Limb (tissue), 2 donors: ENCODE results near the gene B3GNT8.
A peak's percentile ranks its signal among the peaks of the same experiment; 100 is the strongest.
"Not testable (repeated sequence)": the region's sequence is repeated elsewhere in the genome, so short reads cannot be mapped to it uniquely, and the experiment has no call there.

Experiments used
- DNase-seq, 2 donors: peaks; one replicate each; pipeline ENCODE4 v3.0.0-alpha.2; 2016; ENCODE audit errors: extremely low spot score in 2 of 2

B3GNT8 gene

GRCh38 chr19:41416194-41416674 lies 10.9 kb downstream of the B3GNT8 start:
- DNase-seq = no peak

DNA sequence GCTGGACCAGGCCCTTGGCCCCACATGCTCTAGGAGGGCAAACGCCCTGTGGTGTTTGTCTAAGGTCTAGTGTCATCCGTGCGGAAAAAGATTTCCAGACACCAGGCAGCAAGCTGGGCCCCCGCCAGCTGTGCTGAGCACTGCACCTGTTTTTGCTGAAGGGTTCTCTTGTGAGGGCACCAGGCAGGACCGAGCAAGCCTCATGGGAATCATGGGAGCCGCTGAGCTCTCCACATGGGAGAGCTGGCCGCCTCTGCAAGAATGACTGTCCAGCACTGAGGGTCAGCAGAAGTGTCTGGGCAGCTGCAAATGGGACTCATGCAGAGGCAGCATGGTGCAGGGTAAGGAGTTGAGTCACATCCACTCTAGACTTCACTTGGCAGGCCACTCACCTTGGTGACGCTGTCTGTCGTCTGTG lies 12.0 kb downstream of the B3GNT8 start:
- no peak for DNase-seq

DNA sequence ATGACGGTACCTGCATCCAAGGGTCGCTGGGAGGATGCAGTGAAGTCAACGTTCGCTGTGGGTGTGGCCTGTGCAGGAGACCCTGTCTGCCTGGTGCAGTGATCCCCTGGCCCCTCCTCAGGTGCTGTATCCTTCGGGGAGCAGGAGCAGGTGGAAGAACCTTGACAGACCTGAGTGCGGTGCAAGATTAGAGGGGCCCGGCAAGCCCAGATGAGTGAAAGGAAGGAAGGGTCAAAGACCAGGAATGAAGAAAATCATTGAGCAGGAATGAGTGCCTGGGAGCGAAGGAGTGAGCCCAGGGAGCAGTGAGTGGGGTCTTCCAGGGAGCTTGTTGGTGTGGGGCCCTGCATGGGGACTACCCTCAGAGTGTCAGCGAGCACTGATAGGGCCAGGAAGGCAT lies 12.7 kb downstream of the B3GNT8 start:
- DNase-seq = no peak

- DNase-seq = no peak
Observed at GRCh38 chr19:41413947-41414346, 13.2 kb downstream of the B3GNT8 start.

GRCh38 chr19:41412953-41413352 lies 14.2 kb downstream of the B3GNT8 start:
- DNase-seq = no peak

DNA sequence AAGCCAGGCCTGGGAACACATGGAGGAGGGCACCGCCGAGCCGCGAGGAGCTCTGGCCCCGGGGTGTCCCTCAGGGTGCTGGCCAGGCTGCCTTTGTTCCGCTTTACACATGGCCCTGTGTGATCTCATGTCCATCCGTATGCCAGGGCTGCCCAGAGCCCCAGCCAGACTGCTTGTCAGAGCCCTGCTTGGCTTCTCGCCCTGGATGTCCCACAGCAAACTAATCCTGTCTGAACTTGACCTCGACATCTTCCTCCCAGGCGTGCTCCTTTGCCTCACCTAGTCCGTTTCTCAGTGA lies 15.3 kb downstream of the B3GNT8 start:
- DNase-seq = no peak

- DNase-seq = no peak
Observed at GRCh38 chr19:41411100-41411967, 15.8 kb downstream of the B3GNT8 start.

DNA sequence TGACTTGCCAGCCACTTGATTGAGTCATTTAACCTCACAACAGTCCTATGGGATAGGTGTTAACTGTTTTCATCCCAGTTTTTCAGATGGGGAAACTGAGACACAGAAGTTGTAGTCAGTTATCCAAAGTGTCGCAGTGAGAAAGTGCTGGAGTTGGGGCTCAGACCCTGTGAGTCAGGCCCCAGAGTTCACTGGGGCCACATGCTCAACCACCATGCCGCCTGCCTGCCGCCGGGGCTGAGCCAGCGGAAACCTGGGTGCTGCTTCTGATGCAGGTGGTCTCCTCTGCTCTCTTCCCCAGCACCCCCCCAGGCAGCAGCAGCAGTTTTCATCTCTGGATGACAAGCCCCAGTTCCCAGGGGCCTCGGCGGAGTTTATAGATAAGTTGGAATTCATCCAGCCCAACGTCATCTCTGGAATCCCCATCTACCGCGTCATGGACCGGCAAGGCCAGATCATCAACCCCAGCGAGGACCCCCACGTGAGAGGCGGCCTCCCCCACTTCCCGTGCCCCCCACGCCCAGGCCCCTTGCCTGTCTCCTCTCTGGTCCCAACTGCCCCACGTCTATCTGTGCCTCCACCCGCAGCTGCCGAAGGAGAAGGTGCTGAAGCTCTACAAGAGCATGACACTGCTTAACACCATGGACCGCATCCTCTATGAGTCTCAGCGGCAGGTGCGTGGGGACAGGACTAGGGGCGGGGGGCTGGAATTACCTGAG lies 16.7 kb downstream of the B3GNT8 start:
- no peak for DNase-seq

DNA sequence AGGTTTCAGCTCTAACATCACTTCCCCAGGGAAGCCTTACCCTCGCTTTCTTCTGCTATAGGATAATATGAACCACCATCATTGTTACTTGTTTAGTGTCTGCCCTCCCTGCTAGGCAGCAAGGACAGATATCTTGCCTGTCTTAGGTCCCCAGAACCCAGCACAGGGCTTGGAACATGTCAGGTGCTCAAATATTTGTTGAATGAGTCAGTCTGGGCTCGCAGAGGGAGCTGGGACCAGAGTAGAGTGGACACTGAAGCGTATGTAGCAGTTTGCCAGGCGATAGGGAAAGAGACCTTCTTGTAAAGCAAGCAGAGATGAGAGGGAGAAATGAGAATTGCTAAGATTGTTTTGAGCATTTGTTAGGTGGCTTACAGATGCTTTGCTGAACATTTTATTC lies 17.9 kb downstream of the B3GNT8 start:
- no peak for DNase-seq

DNA sequence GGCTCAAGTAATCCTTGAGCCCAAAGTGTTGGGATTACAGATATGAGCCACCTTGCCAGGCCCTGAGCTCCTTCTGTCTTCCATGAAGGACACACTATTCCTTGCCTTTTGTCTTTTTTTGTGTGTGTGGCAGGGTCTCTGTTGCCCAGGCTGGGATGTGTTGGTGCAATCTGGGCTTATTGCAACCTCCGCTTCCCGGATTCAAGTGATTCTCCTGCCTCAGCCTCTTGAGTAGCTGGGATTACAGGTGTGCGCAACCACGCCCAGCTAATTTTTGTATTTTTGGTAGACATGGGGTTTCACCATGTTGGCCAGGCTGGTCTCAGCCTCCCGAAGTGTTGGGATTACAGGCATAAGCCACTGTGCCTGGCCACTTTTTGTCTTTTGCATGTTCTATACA lies 18.3 kb downstream of the B3GNT8 start:
- DNase-seq = not testable (repeated sequence)

DNA sequence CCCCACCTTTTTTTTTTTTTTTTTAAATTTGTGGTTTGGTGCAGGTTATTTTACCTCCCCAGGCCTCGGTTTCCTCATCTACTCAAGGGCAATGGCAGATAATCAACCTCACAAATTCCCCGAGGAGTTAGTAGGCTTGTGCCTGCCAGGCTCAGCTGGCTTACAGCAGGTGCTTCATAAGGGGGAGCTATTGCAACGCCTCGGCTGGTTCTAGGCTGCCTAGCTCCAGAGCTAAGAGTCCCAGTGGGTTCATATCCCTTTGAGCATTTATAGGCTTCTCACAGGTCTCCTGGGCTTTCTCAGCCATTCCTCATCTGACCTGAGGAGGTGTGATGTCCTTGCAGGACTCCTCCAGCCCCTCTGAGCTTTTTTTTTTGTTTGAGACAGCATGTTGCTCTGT lies 18.9 kb downstream of the B3GNT8 start:
- DNase-seq = no peak

GRCh38 chr19:41407271-41407670 lies 19.9 kb downstream of the B3GNT8 start:
- no peak for DNase-seq

DNA sequence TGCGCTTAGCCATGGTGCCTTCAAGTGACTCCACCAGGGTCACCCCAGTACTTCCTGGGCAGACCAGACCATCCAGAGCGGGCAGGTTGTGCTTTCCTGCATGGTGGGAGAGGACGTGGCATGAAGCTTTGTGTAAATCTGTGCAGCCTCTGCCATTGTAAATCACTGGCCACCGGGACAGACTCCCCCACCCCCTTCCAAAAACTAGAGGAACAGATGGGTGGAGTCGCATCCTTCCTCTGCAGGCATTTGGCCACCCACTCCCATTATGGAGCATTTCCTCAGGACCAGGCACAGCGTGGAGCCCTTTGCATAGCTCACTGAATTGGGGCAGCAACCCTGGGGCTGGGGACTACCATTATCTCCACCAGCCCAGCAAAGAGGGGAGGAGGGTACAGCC lies 21.4 kb downstream of the B3GNT8 start:
- DNase-seq = no peak

DNA sequence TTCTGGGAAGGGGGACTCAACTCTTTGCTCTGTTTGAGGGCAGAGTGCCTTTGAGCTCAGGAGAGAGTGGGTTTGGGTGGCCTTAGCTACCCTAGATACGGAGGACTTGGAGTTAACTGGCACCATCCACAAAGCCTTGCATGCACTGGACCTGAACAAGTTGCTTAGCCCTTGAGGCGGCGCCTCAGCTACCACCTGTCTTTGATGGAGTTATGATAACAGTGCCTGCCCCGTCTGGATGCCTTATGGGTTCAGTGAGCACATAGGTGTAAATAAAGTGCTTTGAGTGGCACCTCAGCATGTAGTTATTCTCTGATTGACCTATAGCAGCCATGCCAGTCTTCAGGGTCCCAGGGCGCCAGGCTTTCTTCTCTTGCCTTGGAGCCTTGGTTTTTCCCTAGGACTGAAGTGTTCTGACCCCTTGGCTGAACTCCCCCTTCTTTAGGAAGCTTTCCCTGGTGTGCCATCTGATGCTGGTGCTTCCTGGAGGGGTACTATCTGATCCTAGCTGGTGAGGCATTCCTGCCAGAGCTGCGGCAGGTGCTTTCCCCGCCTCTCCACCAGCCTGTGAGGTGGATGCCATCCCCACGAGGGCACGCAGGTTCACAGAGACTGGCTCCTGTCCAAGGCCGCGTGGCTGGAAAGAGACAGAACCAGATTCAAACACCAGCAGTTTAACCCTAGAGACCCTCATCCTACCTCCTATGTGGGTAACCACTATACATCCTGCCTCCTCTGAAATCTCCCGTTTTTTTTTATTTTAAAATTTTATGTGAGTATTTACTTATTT lies 23.8 kb downstream of the B3GNT8 start:
- DNase-seq = no peak

DNA sequence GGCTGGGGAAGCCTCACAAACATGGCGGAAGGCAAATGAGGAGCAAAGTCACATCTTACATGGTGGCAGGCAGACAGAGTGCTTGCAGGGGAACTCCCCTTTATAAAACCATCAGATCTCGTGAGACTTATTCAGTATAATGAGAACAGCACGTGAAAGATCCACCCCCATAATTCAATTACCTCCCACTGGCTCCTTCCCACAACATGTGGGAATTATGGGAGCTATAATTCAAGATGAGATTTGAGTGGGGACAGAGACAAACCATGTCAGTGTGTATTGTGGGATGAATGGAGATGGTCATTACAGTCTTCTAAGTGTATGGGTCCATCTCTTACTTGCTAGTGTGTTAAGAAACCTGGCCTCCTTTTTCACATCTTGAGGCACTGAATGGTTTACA lies 25.2 kb downstream of the B3GNT8 start:
- no peak for DNase-seq

- no peak for DNase-seq
Observed at GRCh38 chr19:41401483-41401882, 25.7 kb downstream of the B3GNT8 start.

DNA sequence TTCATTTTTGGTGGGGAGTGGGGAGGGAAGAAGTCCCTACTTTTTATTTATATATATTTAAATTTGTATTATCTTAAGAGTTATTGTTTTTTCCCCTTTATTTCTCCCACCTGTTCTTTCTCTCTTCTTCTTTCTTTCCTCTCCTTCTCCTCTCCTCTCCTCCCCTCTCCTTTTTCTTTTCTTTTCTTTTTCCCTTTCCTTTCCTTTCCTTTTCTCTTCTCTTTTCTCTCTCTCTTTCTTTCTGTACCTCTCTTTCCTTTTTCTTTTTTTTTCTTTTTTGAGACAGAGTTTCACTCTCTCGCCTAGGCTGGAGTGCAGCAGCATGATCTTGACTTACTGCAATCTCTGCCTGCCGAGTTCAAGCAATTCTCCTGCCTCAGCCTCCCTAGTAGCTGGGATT lies 27.6 kb downstream of the B3GNT8 start:
- no peak for DNase-seq

GRCh38 chr19:41399091-41399490 lies 28.1 kb downstream of the B3GNT8 start:
- DNase-seq = no peak

DNA sequence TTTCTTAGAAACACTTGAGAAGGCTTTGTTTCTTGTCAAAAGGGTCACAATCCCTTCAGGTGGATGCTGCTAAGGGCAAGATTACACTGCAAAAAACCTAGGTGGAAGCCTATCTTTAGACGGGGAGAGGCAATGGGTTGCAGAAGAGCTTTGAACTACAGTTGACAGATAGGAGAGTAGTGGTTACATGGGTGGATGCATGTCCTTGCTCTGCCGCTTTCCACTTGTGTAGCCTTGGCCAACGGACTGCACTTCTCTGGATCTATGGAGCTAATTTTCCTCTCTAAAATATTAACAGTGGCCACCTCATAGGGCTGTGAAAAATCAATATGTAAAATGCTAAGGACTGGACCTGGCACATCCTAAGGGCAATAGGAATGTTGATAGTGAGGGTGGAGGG lies 28.6 kb downstream of the B3GNT8 start:
- no peak for DNase-seq

DNA sequence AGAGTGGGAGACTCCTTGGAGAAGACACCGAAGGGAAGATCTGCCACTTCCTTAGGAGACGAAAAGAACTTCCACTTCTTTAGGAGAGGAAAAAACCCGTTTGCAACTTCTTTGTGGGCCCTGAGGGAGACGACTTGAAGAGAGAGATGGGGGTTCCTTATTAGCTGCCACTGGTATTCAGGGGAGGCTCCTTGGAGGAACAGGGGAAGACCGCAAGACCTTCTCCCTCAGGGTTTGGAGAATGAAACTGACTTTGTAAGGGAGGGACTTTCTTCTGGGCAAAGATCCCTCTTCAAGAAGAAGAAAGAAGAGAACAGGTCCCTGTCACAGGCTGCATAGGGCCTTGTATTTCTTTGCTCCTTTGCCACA lies 29.1 kb downstream of the B3GNT8 start:
- no peak for DNase-seq

GRCh38 chr19:41397086-41398049 lies 29.8 kb downstream of the B3GNT8 start, which contains the start of the genes BCKDHA and EXOSC5:
Gene BCKDHA (plus strand): TSS chr19:41397818. CDS start chr19:41397828, 10 bp downstream.
Gene EXOSC5 (minus strand): TSS chr19:41397359. CDS start chr19:41397328, 31 bp downstream.
- peak; percentile 98 to 100 for DNase-seq
